Measurements from ENCODE around the gene ITGA11.

GRCh38 chr15:68321229-68321628, 110.7 kb downstream of the ITGA11 start:
- TF ChIP-seq CTCF (IDR thresholded peaks at IDR 0.05; ENCODE audit: low read length) (no peak), EZH2 (IDR thresholded peaks at IDR 0.05; ENCODE audit: borderline replicate concordance, low read length) (no peak)

Measured in OCI-LY1 (cell line).